NAMALWA (cell line): ENCODE measurements around the gene ADAMTS16.

ENCODE experiments used
- DNase-seq: peaks from one replicate; pipeline ENCODE4 v3.0.0-alpha.2; 2015; ENCODE audit warnings: low spot score

ADAMTS16 gene

DNA sequence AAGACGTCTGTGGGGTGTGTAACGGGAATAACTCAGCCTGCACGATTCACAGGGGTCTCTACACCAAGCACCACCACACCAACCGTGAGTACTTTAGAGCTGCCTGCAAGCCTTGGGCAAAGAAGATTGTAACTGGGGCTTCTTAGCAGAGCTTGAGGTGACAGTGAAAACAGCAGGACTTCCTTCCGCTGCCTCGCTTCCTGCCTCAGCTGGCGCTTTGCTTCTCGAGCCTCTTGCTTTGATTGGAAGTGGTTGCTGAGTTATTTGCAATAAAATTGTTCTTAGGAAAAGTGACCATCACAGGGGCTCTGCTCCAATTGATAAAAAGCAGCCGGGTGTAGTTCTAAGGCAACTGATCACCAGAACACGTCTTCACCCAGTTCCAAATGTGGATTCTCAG, 99.1 kb downstream of the ADAMTS16 start:
- DNase-seq, result no peak

DNA sequence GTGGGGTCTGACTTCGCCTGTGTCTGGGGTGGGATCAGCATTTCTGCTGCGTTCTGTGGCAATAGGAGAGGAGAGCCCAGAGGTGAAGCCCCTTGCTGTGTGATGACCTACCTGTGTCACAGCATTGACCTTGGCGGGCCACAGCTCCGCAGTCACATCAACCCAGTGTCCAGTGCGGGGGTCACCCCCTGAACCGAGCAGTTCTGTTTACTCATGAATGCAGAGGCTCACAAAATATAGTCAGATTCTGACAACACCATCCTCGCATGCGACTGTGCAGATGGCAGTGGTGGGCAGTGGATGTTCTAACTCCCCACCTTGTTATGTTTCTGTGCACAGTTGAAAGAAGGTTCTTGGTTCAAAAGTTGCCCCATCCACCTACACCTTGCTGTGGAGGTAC, 100.1 kb downstream of the ADAMTS16 start:
- no peak for DNase-seq

DNA sequence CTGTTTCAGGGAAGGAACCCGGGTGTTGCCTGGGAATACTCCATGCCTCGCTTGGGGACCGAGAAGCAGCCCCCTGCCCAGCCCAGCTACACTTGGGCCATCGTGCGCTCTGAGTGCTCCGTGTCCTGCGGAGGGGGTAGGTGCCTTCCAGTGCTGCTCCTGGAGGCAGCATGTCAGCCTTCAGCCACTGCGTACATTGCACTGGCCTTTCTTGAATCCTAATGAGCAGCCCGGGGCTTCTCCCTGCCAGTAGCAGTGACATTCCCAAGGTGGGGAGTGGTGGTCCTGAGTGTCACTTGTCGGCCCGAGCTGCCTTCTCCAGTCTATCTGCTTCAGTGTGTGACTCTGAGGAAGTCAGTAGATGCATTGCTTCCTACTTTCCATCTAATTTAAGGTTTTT, 101.9 kb downstream of the ADAMTS16 start:
- DNase-seq, result no peak

DNA sequence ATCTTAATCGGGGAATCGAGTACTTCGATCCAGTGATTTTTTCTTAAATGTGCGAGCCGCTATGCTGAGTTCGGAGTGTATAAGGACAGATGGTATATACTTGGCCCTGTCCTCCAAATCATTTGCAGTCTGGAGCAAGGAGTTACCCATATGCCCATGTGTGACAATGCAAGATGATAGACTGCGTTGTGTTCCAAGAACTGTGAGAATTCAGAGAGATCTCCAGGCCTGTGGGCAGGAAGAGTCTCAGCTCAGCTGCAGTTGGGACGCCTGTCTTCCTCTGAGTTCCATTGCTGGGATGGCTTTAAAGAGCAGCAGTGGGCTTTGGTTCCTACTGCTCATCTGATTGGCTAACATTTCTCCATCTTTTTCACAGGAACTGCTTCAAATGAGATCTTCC, 106.6 kb downstream of the ADAMTS16 start:
- DNase-seq, result no peak

DNA sequence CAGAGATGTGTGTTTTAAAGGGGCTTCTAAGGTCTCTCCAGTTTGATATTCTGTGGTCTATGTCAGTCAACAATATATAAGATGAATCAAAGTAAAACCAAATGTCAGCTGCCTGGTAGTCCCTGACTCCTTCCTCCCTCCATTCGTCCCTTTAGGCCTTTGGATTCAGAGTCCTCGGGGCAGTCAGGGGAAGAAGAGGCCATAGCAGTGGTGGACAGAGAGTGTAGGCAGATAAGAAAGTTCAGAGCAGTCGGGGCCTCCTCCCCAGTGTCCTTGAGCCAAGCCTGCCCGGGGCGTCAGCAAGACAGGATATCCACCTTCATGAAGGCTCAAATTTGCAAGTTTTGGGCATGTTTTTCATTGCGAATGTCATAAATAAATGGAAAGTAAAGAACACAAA, 110.6 kb downstream of the ADAMTS16 start:
- DNase-seq, result no peak

DNA sequence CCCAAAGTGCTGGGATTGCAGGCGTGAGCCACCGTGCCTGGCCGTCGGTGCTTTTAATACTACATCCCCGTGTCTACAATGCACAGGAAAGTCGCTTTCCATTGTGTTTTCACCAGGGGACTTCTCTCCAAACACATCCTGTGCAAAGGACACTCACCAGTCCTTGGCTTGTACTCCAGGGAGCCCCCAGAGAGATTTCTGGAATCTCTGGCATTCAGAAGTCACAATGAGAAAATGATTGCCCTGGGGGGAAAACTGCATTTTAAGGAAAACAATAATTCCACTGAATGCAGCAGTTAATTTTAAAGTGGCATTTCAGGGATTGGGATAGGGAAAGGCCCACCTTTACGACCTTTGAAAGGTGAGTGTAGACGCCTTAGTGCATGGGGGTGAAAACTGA, 112.0 kb downstream of the ADAMTS16 start:
- no peak for DNase-seq

DNA sequence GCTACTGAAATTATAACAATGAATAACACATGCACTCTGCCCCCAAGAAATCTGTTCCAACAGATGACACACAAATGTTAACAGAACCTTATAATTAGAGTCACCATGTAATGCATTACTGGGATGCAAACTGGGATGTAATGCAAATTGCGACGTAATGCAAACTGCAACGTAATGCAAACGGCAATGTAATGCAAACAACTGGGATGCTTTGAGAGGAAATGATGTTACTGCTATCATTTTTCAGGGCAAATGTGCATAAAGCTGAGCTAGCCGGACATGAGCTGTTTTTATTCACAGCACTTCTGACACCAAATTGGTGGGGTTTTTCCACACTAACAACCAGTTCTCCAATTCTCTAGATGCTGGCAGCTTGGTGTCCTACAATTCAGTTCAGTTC, 117.2 kb downstream of the ADAMTS16 start:
- no peak for DNase-seq

DNA sequence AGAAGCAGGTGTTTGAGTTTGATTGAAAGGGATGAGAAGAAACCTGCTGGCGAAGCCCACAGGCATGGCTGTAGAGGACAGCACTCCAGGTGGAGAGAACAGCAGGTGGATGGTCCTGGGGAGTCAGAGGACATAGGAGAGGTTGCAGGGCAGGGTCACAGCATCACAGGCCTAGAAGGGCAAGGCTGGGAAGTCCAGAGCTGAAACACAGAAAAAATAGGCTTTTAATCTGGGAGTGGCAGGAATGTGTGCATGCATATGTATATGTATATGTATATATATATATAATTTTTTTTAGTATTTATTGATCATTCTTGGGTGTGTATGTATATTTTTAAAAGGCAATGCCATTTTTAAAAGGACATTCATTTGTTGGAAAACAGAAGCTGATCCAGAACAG, 118.4 kb downstream of the ADAMTS16 start:
- DNase-seq, result no peak

DNA sequence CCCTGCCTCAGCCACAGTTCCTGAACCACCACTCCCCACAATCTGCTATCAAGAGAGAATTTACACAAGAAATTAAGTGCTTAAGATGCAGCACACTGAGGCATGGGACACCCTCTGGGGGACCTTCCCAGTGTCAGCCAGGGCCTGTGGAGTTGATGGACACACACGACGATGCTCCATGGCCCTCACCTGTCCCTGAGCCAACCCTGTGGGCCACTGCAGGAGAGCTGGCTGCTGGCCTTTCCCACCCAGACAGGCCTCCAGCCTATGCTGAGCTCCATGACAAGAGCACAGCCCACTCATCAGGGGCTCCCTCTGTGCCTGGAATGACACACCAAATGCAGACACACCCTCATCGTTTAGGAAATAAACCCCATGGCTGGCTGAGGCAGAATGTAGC, 124.6 kb downstream of the ADAMTS16 start:
- DNase-seq, result no peak

DNA sequence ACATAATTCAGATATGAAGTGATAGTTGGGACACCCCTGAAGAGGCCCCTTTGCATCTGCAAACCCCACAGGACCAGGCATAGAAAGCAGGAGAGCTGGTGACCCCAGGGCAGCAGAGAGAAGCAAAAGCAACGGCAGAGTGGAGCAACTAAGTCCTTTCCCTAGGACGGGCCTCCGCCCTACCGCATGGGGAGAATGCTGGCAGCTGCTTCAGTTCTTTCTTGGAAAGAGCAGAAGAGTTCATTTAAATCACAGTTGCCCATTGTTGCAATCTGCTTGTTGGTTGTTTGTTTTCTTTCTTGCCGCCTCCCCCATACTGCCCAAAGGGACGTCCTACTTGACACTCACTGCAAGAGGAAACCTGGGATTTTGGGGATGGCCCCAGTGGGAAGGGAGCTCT, 126.2 kb downstream of the ADAMTS16 start:
- no peak for DNase-seq

DNA sequence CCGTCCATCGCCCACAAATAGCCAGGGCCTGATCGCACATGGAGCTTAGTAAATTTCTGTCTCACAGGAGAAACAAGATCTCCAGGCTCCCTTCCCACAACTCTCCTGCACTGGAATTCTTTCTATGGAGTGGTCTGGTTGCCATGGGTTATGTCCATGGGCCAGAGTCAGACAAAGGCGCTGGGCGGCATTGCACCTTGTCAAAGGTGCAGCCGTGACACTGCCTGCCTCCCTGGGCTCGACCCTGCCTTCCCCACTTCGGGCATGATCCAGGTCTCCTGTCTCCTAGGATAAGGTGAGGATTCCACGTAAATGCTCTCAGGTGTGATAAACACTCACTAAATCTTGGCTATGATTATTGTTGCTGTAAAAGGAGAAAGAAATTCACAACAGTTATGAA, 130.0 kb downstream of the ADAMTS16 start:
- no peak for DNase-seq

DNA sequence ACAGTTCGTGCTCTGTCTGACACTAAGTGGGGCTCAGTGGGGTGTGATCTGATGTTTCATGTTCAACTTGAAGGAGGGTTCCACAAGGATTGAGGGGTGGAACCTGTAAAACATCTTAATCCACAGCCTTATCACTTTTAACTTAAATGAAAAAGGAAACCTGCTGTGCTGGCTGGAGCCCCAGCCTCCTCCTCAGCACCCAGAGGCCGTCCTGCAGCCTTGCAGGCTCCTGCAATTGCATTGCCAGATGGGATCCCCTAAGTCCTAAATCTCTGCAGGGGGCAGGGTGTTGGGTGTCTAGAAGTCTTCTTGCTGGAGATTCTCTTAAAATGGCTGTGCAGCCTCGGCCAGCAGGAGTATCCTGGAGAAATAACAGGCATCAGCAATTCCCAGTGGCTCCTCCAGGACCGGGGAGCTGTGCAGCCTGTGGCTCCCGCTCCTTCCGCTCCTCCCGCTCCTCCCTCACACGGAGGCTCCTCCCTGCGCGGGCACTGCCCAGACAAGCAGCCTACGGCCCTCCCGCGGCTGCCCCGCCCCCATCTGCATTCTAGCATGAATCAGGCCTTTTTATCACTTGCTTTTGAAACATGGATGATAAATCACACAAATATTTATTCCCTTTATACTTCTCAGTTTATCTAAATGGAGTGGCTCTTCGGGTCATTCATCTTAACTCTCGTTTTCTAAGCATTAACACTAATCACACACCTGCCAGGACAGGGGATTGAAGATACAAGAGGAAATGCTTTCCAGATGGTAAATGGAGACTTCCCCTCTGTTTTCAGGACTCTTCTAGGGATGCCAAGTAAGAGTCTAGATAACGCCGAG, 131.0 kb downstream of the ADAMTS16 start:
- DNase-seq, result no peak

DNA sequence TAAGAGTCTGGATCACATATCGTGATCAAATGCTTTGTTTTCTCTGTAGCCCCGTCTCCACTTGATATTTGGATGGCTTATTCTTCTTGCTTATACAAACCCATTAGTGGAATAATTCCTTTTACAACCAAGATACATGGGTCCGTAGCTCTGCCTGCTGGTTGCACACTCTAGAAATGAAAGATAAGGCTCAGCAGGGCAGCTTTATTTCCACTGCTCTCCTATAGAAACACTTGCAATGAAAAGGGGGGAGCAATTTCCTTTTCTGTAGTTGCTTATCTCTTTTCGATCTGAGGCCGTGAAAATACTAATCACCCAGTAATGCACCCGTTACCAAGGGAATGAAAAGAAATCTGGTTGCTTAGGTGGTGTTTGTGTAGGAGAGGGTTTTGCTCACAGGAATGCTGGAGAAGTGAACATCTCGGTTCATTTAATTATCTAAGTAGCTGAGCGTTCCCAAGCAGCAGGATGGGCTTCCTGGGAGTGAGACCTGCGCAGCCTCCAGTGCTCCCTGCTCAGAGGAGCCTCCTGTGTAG, 131.7 kb downstream of the ADAMTS16 start:
- no peak for DNase-seq

DNA sequence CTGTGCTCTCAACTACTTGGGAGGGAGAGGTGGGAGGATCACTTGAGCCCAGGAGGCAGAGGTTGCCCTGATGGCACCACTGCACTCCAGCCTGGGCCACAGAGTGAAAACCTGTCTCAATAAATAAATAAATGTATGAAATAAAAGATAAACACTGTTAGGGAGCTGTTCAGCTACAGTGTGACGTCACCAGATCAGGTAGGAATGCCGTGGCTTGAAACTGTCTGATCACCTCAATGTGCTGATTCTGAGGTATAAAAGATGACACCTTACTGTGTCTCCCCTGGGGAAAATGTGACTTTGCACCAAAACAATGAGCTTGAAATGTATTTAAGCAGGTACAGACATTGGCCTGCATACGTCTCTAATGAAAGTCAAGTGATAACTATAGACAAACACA, 133.3 kb downstream of the ADAMTS16 start:
- no peak for DNase-seq

DNA sequence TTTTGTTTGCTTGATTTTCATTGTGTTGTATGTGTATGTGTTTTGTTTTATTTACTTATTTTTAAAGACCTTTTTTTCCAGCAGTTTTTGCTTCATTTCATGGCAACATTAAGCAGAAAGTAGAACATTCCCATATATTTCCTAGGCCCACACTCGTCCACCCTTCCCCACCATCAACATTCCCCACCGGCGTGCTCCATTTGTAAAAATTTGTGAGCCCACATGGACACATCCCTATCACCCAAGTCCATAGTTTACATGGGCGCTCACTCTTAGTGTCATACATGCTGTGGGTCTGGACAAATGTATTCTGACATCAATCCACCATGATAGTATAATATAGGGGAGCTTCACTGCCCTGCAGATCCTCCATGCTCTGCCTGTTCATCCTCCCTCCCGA, 133.8 kb downstream of the ADAMTS16 start:
- DNase-seq, result no peak

DNA sequence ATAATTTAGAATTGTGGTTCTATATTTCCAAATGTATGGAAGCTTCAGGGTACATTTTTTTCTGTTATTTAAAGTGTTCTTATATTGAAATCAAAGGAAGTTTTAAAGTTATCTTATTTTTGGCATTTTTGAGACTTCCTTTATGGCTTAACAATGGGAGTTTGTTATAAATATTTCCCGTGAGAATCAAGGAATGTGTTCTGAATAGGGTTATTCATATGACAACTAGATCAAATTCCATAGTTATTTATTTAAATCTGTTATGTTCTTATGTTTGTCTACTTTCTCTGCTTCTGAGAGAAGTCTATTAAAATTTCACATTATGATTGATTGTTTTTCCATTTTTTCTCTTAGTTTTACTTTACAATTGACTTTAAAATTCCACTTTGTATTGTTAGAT, 135.1 kb downstream of the ADAMTS16 start:
- no peak for DNase-seq

DNA sequence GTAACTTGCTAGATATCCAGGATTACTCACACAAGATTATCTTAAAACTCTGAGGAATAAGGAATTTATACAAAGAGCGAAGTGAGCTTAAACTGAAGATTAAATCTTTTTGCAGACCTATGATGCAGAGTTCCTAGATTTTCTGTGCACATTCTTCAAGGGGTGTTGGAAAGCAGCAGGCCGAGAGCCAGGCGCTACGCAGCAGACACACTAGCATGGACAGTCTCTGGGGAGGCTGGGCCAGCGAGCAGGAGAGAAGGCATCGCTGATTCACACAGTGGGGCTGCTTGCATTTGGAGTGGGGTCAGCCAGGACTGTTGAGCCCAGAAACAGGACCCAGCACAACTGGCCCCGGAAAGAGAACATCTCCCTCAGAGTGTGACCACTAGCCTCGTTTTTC, 136.3 kb downstream of the ADAMTS16 start:
- DNase-seq, result no peak

DNA sequence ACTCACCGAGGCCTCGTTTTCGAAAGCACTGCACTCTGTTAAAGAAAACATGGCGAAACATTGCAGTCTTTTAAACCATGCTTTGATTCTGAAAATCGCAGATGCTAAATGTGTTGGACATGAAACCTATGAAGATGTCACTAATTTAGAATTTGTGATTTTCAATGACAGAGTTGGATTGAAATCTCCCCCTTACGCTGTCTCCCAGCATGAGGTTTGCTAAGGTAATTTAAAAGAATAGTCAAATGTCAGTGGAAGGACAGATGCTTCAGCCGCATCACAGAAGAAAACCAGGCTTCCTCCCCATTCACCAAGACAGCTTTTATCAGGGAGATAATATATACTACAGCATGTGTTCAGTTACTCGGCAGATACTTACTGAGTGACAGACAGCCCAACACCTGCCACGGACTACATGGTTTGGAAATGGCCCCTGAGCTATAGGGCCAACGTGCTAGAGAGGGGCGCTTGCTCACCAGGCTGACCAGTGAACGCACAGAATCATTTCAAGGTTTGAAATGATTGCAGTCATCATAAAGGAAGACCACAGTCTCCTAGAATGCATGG, 136.9 kb downstream of the ADAMTS16 start:
- no peak for DNase-seq

DNA sequence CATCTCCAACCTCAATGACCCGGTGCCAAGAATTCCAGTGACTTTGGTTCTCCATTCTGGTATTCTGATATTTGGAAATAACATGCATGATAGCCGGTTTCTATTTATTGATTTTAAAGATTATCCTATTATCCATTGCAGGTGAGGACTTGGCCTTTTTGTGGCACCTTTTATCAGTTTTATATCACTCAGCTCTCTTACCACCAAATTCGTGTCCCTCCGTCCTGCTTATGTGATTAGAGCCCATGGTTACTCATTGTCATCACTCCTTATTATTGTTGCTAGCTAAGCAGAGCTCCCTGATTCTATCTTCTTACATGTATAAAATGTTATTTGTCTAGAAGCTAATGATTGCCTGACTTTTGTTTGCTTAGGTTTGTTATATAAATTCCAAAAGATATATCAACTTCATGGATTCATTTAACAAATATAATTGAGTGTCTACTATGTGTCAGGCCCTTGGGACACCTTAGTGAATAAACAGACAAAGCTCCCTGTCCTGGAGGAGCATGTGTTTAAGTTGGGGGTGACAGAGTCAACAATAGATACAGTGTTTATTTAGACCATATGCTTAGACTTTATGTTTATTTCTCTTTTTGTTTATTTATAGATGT, 138.2 kb downstream of the ADAMTS16 start:
- DNase-seq, result no peak

DNA sequence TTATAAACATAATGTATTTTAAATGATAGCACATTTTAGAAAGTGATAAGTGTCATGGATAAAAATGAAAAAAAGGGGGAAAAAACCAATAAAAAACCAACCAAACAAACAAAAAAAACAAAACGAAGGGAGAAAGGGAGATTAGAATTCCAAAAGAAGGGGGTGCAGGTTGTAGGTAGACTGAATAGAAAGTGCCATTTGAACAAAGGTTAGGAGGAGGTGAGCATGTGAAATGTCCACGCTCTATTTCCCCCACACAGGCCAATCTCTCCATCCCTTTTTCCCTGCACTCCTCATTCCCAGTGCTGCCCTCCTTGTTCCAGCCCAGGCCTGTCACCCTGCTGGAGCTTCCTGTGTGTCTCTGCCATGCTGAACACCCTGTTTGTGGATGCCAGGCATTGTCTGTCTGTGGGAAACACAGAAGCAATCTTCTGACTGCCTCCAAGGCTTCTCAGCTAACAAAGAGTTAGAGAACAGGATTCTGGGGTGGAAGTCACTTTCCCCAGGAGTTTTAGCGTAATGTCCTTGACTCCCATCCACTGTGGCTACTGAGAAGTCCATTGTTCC, 138.8 kb downstream of the ADAMTS16 start:
- DNase-seq, result no peak

DNA sequence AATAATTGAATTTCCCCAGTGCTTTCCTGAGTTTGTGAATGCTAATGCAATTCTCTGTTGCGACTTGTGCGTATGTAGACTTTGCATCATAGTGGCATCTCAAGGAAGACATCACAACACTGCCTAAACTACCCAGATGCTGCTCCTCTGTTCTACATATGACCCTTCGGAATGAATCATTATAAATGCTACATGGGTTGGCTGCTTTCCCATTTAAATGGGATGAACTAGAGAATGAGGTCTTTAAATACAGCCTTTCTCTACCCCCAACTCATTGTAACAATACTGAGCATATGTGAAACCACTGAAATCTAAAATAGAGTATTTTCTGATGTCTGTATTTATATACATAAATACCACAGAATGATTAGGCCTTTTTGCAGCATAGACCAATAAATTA, 145.8 kb downstream of the ADAMTS16 start:
- DNase-seq, result no peak

DNA sequence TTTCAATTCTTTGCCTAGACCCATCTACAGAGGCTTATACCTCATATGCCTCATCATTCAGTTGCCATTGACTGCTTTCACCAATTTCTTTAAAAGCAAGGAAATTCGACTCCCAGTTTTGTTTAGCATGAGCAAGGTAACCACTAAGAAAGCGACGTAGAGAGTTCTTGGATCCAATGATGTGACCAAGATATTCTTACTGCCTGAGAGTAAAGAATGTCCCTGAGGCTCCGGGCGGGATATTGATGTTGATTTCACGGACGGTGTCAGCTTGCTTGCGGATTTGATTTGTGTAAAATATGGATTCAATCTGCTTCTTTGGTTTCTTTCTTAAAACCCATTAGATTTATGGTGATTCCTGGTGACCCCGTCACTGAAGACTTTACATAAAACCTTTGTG, 147.3 kb downstream of the ADAMTS16 start:
- DNase-seq, result no peak

DNA sequence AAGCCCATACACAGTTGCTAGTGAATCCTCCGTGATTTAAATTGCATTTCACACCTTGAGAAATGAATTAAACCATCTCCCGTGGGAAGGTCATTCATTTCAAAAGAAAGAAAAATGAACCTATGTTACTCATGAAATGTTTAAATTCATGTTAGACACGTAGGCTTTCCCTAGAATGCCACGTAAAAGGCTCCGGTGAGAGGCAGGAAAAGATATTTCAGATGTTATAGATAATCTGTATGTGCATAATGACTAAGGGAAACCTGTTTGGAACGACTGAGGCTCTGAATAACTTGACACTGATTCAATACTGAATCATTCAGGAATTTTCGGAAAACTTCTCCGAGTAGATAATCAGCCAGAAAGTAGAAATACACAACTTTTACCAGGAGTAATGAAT, 148.1 kb downstream of the ADAMTS16 start:
- no peak for DNase-seq
